Brain microvascular endothelial cell (primary cell): ENCODE data around the gene ZFP1.

ENCODE experiments used
- DNase-seq: peaks from one replicate; pipeline ENCODE4 v3.0.0-alpha.2; 2020
- H3K27ac ChIP-seq: fragments of 250-450 bp; sonication (Bioruptor Pico); 2 replicates; pipeline ENCODE4 v1.5.1; 2020; ENCODE audit warnings: mild to moderate bottlenecking, moderate library complexity
- H3K27me3 ChIP-seq: fragments of 250-450 bp; sonication (Bioruptor Pico); replicated peaks from 2 replicates; pipeline ENCODE4 v1.5.1; 2020; ENCODE audit warnings: mild to moderate bottlenecking
- H3K36me3 ChIP-seq: fragments of 250-450 bp; sonication (Bioruptor Pico); replicated peaks from 2 replicates; pipeline ENCODE4 v1.5.1; 2020; ENCODE audit warnings: mild to moderate bottlenecking
- H3K4me3 ChIP-seq: 2 replicates; pipeline ENCODE4 v1.5.1; 2011; ENCODE audit warnings: low read depth, mild to moderate bottlenecking, control low read depth, low read length, moderate library complexity
- CTCF ChIP-seq: IDR thresholded peaks from 2 replicates; pipeline ENCODE4 v1.5.1; 2011; ENCODE audit warnings: low read depth, mild to moderate bottlenecking, moderate library complexity, low read length, control low read depth, inconsistent platforms; ENCODE audit errors: missing control alignments
- in situ Hi-C: cut with HindIII; loops from 2 replicates; pipeline ENCODE4 v1.10.0; 2017; ENCODE audit warnings: low sequenced_read_pairs, low pct_ligation_motif_present

Gene ZFP1

GRCh38 chr16:75116081-75116910 is 32.0 kb upstream of the ZFP1 start, which contains the start of gene LDHD:
TSS of gene LDHD (minus strand) at chr16:75116780. CDS start at chr16:75116720, 60 bp downstream.
- no peak for TF ChIP-seq CTCF
- Histone ChIP-seq H3K36me3 (no peaks in the 10 kb centered on the region), H3K27me3 (no peaks in the 10 kb centered on the region), H3K4me3 (peak within 1 kb of the TSS; percentile 43), H3K27ac (no peak within 1 kb of the TSS)
- peak; percentile 41 for DNase-seq
- in situ Hi-C loops, result no loop called here

DNA sequence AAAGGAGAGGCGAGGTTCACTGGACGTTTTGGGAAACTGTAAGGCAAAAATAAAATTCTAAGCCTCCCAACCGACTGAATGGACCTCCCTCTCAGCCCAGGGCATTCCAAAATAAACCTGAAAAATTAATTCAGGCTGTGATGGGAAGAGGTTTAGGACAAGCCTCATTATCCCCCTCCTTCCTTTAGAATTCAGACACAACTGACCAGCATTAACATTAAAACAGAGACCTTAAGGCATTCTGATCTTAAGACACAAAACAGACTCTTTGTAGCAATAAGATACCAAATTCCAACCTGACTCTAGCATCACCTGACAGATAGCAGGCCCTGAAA is 31.4 kb upstream of the ZFP1 start:
- TF ChIP-seq CTCF, result no peak
- H3K27me3 ChIP-seq, result no peaks in the 10 kb centered on the region
- in situ Hi-C loops, result no loop called here
- DNase-seq, result no peak
- no peak overlapping the region for H3K4me3 ChIP-seq
- no peaks in the 10 kb centered on the region for H3K36me3 ChIP-seq
- no peak overlapping the region for H3K27ac ChIP-seq

GRCh38 chr16:75118943-75119539 is 29.3 kb upstream of the ZFP1 start:
- H3K27me3 ChIP-seq, result no peaks in the 10 kb centered on the region
- no peak overlapping the region for H3K4me3 ChIP-seq
- no peak overlapping the region for H3K27ac ChIP-seq
- H3K36me3 ChIP-seq, result no peaks in the 10 kb centered on the region
- no peak for TF ChIP-seq CTCF
- in situ Hi-C loops, result no loop called here
- DNase-seq, result no peak

DNA sequence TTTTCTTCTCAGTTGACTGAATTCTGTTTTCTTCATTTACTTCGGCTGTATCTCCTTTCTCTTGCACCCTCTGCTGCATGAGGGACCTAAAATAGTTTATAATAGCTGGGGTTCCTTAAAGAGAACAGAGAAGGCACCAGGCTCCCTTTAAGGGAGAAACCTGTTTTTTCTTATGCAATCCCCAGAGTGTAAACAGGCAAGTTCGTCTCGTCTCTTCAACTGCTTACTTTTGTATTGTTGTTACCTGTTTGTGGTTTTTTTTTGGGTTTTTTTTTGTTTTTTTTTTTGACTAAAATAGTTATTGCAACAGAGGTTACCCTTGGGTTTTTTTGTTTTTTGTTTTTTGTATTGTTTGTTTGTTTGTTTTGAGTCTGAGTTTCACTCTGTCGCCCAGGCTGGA is 28.1 kb upstream of the ZFP1 start:
- in situ Hi-C loops, result no loop called here
- Histone ChIP-seq H3K27me3 (no peaks in the 10 kb centered on the region), H3K4me3 (no peak overlapping the region), H3K36me3 (no peaks in the 10 kb centered on the region), H3K27ac (no peak overlapping the region)
- DNase-seq, result no peak
- no peak for TF ChIP-seq CTCF

GRCh38 chr16:75121949-75122568 is 26.3 kb upstream of the ZFP1 start:
- in situ Hi-C loops, result no loop called here
- Histone ChIP-seq H3K27me3 (no peaks in the 10 kb centered on the region), H3K4me3 (no peak overlapping the region), H3K36me3 (no peaks in the 10 kb centered on the region), H3K27ac (no peak overlapping the region)
- no peak for DNase-seq
- no peak for TF ChIP-seq CTCF
